ENCODE results near the gene XPO4.

XPO4 gene

GRCh38 chr13:20826301-20826700, 76.2 kb downstream of the XPO4 start:
- Histone ChIP-seq H3K9me3 (ENCODE audit: insufficient read depth, low read depth, low read length) (no peaks in the 10 kb centered on the region), H3K27ac (ENCODE audit: low read length) (no peak overlapping the region), H3K4me3 (ENCODE audit: low read length) (no peak overlapping the region), H3K36me3 (ENCODE audit: insufficient read depth, low read depth, low read length) (peaks cover 17% of the 10 kb centered on the region; the same call in 1 of the 2 replicates), H3K9ac (ENCODE audit: low read depth, low read length) (no peak overlapping the region), H3K27me3 (ENCODE audit: insufficient read depth, low read length) (no peaks in the 10 kb centered on the region), H3K4me1 (ENCODE audit: insufficient read depth, low read length) (peaks cover 9% of the 10 kb centered on the region)

- Histone ChIP-seq H3K9ac (ENCODE audit: low read depth, low read length) (no peak overlapping the region), H3K36me3 (ENCODE audit: insufficient read depth, low read depth, low read length) (peaks cover 23% of the 10 kb centered on the region; the same call in 1 of the 2 replicates), H3K4me3 (ENCODE audit: low read length) (no peak overlapping the region), H3K27me3 (ENCODE audit: insufficient read depth, low read length) (no peaks in the 10 kb centered on the region), H3K4me1 (ENCODE audit: insufficient read depth, low read length) (peaks cover 9% of the 10 kb centered on the region), H3K9me3 (ENCODE audit: insufficient read depth, low read depth, low read length) (no peaks in the 10 kb centered on the region), H3K27ac (ENCODE audit: low read length) (no peak overlapping the region)
These were observed 77.1 kb downstream of the XPO4 start for GRCh38 chr13:20825477-20825875.

- Histone ChIP-seq H3K4me1 (ENCODE audit: insufficient read depth, low read length) (peaks cover 9% of the 10 kb centered on the region), H3K4me3 (ENCODE audit: low read length) (no peak overlapping the region), H3K27ac (ENCODE audit: low read length) (no peak overlapping the region), H3K36me3 (ENCODE audit: insufficient read depth, low read depth, low read length) (peaks cover 24% of the 10 kb centered on the region; the same call in 1 of the 2 replicates), H3K27me3 (ENCODE audit: insufficient read depth, low read length) (no peaks in the 10 kb centered on the region), H3K9ac (ENCODE audit: low read depth, low read length) (no peak overlapping the region), H3K9me3 (ENCODE audit: insufficient read depth, low read depth, low read length) (no peaks in the 10 kb centered on the region)
These were observed 77.6 kb downstream of the XPO4 start for GRCh38 chr13:20824762-20825476.

- H3K36me3 ChIP-seq (ENCODE audit: insufficient read depth, low read depth, low read length) = peaks cover 25% of the 10 kb centered on the region; the same call in 1 of the 2 replicates
- H3K4me1 ChIP-seq (ENCODE audit: insufficient read depth, low read length) = peaks cover 9% of the 10 kb centered on the region
- no peak overlapping the region for H3K4me3 ChIP-seq (ENCODE audit: low read length)
These were observed 79.5 kb downstream of the XPO4 start for GRCh38 chr13:20823071-20823470.

GRCh38 chr13:20822406-20822805, 80.1 kb downstream of the XPO4 start:
- Histone ChIP-seq H3K4me3 (ENCODE audit: low read length) (no peak overlapping the region), H3K27ac (ENCODE audit: low read length) (no peak overlapping the region), H3K27me3 (ENCODE audit: insufficient read depth, low read length) (no peaks in the 10 kb centered on the region), H3K36me3 (ENCODE audit: insufficient read depth, low read depth, low read length) (peaks cover 28% of the 10 kb centered on the region; the same call in 1 of the 2 replicates), H3K9ac (ENCODE audit: low read depth, low read length) (no peak overlapping the region), H3K4me1 (ENCODE audit: insufficient read depth, low read length) (peaks cover 9% of the 10 kb centered on the region), H3K9me3 (ENCODE audit: insufficient read depth, low read depth, low read length) (no peaks in the 10 kb centered on the region)

More at GRCh38 chr13:20823071-20823470, 79.5 kb downstream of the XPO4 start:
- no peak overlapping the region for H3K27ac ChIP-seq (ENCODE audit: low read length)
- H3K27me3 ChIP-seq (ENCODE audit: insufficient read depth, low read length) = no peaks in the 10 kb centered on the region
- no peak overlapping the region for H3K9ac ChIP-seq (ENCODE audit: low read depth, low read length)
- H3K9me3 ChIP-seq (ENCODE audit: insufficient read depth, low read depth, low read length) = no peaks in the 10 kb centered on the region

- Histone ChIP-seq H3K4me1 (ENCODE audit: insufficient read depth, low read length) (peaks cover 1% of the 10 kb centered on the region), H3K9me3 (ENCODE audit: insufficient read depth, low read depth, low read length) (no peaks in the 10 kb centered on the region), H3K36me3 (ENCODE audit: insufficient read depth, low read depth, low read length) (peaks cover 22% of the 10 kb centered on the region), H3K27ac (ENCODE audit: low read length) (no peak overlapping the region), H3K4me3 (ENCODE audit: low read length) (no peak overlapping the region), H3K27me3 (ENCODE audit: insufficient read depth, low read length) (no peaks in the 10 kb centered on the region), H3K9ac (ENCODE audit: low read depth, low read length) (no peak overlapping the region)
These were observed 82.8 kb downstream of the XPO4 start for GRCh38 chr13:20819715-20820114.

- Histone ChIP-seq H3K9ac (ENCODE audit: low read depth, low read length) (no peak overlapping the region), H3K9me3 (ENCODE audit: insufficient read depth, low read depth, low read length) (no peaks in the 10 kb centered on the region), H3K27me3 (ENCODE audit: insufficient read depth, low read length) (no peaks in the 10 kb centered on the region), H3K4me1 (ENCODE audit: insufficient read depth, low read length) (no peaks in the 10 kb centered on the region), H3K36me3 (ENCODE audit: insufficient read depth, low read depth, low read length) (peaks cover 9% of the 10 kb centered on the region; the same call in 1 of the 2 replicates), H3K4me3 (ENCODE audit: low read length) (no peak overlapping the region), H3K27ac (ENCODE audit: low read length) (no peak overlapping the region)
These were observed 87.1 kb downstream of the XPO4 start for GRCh38 chr13:20815464-20815863.

GRCh38 chr13:20814224-20814910, 88.2 kb downstream of the XPO4 start:
- no peaks in the 10 kb centered on the region for H3K27me3 ChIP-seq (ENCODE audit: insufficient read depth, low read length)
- no peaks in the 10 kb centered on the region for H3K9me3 ChIP-seq (ENCODE audit: insufficient read depth, low read depth, low read length)
- H3K9ac ChIP-seq (ENCODE audit: low read depth, low read length) = no peak overlapping the region
- H3K4me3 ChIP-seq (ENCODE audit: low read length) = no peak overlapping the region
- no peak overlapping the region for H3K27ac ChIP-seq (ENCODE audit: low read length)
- no peaks in the 10 kb centered on the region for H3K4me1 ChIP-seq (ENCODE audit: insufficient read depth, low read length)
- H3K36me3 ChIP-seq (ENCODE audit: insufficient read depth, low read depth, low read length) = peaks cover 14% of the 10 kb centered on the region

GRCh38 chr13:20812890-20813289, 89.7 kb downstream of the XPO4 start:
- Histone ChIP-seq H3K4me3 (ENCODE audit: low read length) (no peak overlapping the region), H3K36me3 (ENCODE audit: insufficient read depth, low read depth, low read length) (peaks cover 26% of the 10 kb centered on the region), H3K27me3 (ENCODE audit: insufficient read depth, low read length) (no peaks in the 10 kb centered on the region), H3K4me1 (ENCODE audit: insufficient read depth, low read length) (no peaks in the 10 kb centered on the region), H3K9me3 (ENCODE audit: insufficient read depth, low read depth, low read length) (no peaks in the 10 kb centered on the region), H3K27ac (ENCODE audit: low read length) (no peak overlapping the region), H3K9ac (ENCODE audit: low read depth, low read length) (no peak overlapping the region)

- peaks cover 44% of the 10 kb centered on the region for H3K36me3 ChIP-seq (ENCODE audit: insufficient read depth, low read depth, low read length)
- H3K4me1 ChIP-seq (ENCODE audit: insufficient read depth, low read length) = no peaks in the 10 kb centered on the region
- no peaks in the 10 kb centered on the region for H3K9me3 ChIP-seq (ENCODE audit: insufficient read depth, low read depth, low read length)
- no peak overlapping the region for H3K27ac ChIP-seq (ENCODE audit: low read length)
- H3K9ac ChIP-seq (ENCODE audit: low read depth, low read length) = no peak overlapping the region
- H3K4me3 ChIP-seq (ENCODE audit: low read length) = no peak overlapping the region
- H3K27me3 ChIP-seq (ENCODE audit: insufficient read depth, low read length) = no peaks in the 10 kb centered on the region
These were observed 91.7 kb downstream of the XPO4 start for GRCh38 chr13:20810808-20811207.

- H3K27ac ChIP-seq (ENCODE audit: low read length) = no peak overlapping the region
- H3K4me1 ChIP-seq (ENCODE audit: insufficient read depth, low read length) = no peaks in the 10 kb centered on the region
- no peaks in the 10 kb centered on the region for H3K27me3 ChIP-seq (ENCODE audit: insufficient read depth, low read length)
- H3K4me3 ChIP-seq (ENCODE audit: low read length) = no peak overlapping the region
- no peaks in the 10 kb centered on the region for H3K9me3 ChIP-seq (ENCODE audit: insufficient read depth, low read depth, low read length)
- no peak overlapping the region for H3K9ac ChIP-seq (ENCODE audit: low read depth, low read length)
- H3K36me3 ChIP-seq (ENCODE audit: insufficient read depth, low read depth, low read length) = peaks cover 50% of the 10 kb centered on the region
These were observed 93.7 kb downstream of the XPO4 start for GRCh38 chr13:20808874-20809273.
